Measurements from ENCODE around the gene RAD23A.
"Not testable (repeated sequence)": the region's sequence is repeated elsewhere in the genome, so short reads cannot be mapped to it uniquely, and the experiment has no call there.

Gene RAD23A

GRCh38 chr19:12937927-12938778, 7.5 kb upstream of the RAD23A start, which contains the start of gene CALR:
Gene CALR, plus strand, starts transcription at chr19:12938609. Its CDS starts 71 bp downstream, at chr19:12938680.
- H3K4me3 ChIP-seq (ENCODE audit: low read depth, low read length): peak within 1 kb of the TSS; percentile 89

GRCh38 chr19:12938779-12939601, 6.7 kb upstream of the RAD23A start:
- H3K4me3 ChIP-seq (ENCODE audit: low read depth, low read length): peak overlapping the region; percentile 89

- no peak overlapping the region for H3K4me3 ChIP-seq (ENCODE audit: low read depth, low read length)
These were observed 5.7 kb upstream of the RAD23A start for GRCh38 chr19:12939975-12940423.

DNA sequence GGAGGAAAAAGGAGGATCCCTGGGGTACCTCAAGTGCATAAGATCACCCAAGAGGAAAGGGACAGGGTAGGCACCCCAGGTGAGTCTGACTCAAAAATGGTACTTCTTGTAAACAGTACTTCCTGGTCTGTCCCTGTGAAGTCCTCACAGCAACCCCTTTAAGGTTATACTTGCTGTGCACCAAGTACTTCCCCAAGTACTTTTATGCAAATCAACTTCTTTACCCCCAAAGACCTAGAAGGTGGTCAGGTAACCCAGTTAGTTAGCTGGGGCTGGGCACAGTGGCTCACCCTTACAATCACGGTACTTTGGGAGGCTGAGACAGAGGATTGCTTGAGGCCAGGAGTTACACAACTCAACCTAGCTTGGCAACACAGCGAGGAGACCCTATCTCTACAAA, 4.8 kb upstream of the RAD23A start:
- H3K4me3 ChIP-seq (ENCODE audit: low read depth, low read length): no peak overlapping the region

- no peak overlapping the region for H3K4me3 ChIP-seq (ENCODE audit: low read depth, low read length)
These were observed 2.1 kb upstream of the RAD23A start for GRCh38 chr19:12943437-12944044.

- H3K4me3 ChIP-seq (ENCODE audit: low read depth, low read length): no peak overlapping the region
These were observed 1.5 kb upstream of the RAD23A start for GRCh38 chr19:12944104-12944674.

GRCh38 chr19:12946092-12946721, 545 bp downstream of the RAD23A start:
- peak overlapping the region; percentile 80 for H3K4me3 ChIP-seq (ENCODE audit: low read depth, low read length)

GRCh38 chr19:12946731-12947496, 1.3 kb downstream of the RAD23A start:
- peak overlapping the region; percentile 80 for H3K4me3 ChIP-seq (ENCODE audit: low read depth, low read length)

GRCh38 chr19:12947702-12948611, 2.3 kb downstream of the RAD23A start:
- H3K4me3 ChIP-seq (ENCODE audit: low read depth, low read length): no peak overlapping the region

- H3K4me3 ChIP-seq (ENCODE audit: low read depth, low read length): no peak overlapping the region
These were observed 3.1 kb downstream of the RAD23A start for GRCh38 chr19:12948612-12949362.

DNA sequence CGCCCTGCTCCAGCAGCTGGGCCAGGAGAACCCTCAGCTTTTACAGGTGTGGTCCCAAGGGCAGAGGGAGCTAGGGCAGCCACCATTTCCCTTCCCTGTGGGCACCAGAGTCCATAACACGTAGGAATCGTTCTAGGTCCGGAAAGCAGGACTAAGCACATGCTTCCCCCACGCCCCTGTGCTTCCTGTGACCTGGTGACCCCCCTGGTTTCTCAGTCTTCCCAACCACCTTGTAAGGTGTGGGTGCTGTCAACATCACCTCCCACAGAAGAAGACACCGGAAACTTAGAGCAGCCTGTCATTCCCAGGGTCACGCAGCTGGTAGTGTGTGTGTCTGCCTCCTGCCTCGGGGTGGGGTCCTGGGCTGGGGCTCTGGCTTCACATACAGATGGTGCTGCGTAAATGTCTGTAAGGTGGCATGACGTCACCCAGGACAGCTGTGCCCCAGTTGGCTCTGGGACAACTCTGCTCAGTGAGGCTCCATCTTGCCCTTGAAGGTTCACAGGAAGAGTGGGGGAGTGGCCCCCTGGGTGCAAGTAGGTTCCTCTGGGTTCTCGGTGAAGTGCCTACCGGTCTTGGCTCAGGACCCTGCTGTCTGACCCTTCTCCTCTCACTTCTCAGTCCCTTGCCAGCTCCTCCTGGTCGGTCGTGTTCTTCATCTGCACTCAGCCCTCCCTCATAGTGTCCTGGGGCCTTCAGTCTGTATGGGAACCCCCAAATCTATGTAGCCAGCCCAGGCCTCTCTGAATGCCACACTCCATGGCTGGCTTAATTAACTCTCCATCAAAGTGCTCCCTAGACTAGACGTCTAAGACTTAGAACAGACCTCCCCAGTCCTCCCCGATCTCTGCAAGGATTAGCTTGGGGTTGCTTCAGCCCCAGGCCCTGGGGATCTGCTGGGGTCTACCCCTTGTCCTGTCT, 4.0 kb downstream of the RAD23A start:
- H3K4me3 ChIP-seq (ENCODE audit: low read depth, low read length): no peak overlapping the region

DNA sequence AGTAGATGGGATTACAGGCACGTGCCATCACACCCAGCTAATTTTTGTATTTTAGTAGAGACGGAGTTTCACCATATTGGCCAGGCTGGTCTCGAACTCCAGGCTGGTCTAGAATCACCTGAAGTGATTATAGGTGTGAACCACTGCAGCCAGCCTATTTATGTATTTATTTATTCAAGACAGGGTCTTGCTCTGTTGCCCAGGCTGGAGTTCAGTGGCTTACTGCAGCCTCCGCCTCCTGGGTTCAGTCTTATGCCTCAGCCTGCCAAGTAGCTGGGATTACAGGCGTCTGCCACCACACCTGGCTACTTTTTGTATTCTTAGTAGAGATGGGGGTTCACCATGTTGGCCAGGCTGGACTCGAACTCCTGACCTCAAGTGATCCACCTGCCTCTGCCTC, 6.4 kb downstream of the RAD23A start:
- not testable (repeated sequence) for H3K4me3 ChIP-seq (ENCODE audit: low read depth, low read length)

DNA sequence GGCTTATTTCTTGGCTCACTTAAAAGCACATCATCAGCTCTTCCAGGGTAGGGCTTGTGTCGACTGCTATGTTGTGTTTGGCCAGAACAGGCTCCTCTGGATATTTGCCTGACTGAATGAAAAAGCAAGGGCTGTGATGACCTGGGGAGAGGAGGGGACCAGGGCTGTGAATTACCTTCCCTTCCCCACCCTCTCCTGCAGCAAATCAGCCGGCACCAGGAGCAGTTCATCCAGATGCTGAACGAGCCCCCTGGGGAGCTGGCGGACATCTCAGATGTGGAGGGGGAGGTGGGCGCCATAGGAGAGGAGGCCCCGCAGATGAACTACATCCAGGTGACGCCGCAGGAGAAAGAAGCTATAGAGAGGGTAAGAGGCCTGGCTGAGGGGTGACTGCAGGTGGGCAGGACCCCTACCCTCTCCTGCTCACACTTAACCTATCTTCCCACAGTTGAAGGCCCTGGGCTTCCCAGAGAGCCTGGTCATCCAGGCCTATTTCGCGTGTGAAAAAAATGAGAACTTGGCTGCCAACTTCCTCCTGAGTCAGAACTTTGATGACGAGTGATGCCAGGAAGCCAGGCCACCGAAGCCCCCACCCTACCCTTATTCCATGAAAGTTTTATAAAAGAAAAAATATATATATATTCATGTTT, 7.0 kb downstream of the RAD23A start:
- H3K4me3 ChIP-seq (ENCODE audit: low read depth, low read length): no peak overlapping the region

- no peak overlapping the region for H3K4me3 ChIP-seq (ENCODE audit: low read depth, low read length)
These were observed 7.6 kb downstream of the RAD23A start for GRCh38 chr19:12953138-12953798.

GRCh38 chr19:12953799-12954611, 8.3 kb downstream of the RAD23A start:
- H3K4me3 ChIP-seq (ENCODE audit: low read depth, low read length): no peak overlapping the region
